Natural killer cell treated with Interleukin-12 subunit alpha and Interleukin-12 subunit beta and Interleukin-15 and Interleukin-18, amount 100 ng/mL, for 72 hours (primary cell): ENCODE measurements around the gene NUTM2E. TPM values are rescaled to one million over a fixed set of nuclear protein-coding genes. Genes with fewer than 3 reads are reported as not detected.
"Not testable (repeated sequence)": the region's sequence is repeated elsewhere in the genome, so short reads cannot be mapped to it uniquely, and the experiment has no call there.

ENCODE experiments used
- ATAC-seq, 2 donors: fragments of 150-1000 bp; cut with Tn5 transposase in 1 of 2; sonication (Bioruptor Pico), chemical (Tn5 transposase) in 1 of 2; 2 replicates each; pipeline ENCODE4 v1.10.0; 2021
- DNase-seq: peaks from one replicate; pipeline ENCODE4 v3.0.0; 2022; ENCODE audit warnings: low spot score
- H3K27ac Mint-ChIP-seq, 2 donors: 1 replicate in 1 of 2; 2 replicates in 1 of 2; pipeline ENCODE4 v1.8.0; 2022; ENCODE audit warnings: mixed read lengths in 2 of 2, mild to moderate bottlenecking in 1 of 2, moderate library complexity in 1 of 2
- H3K27me3 Mint-ChIP-seq, 2 donors: 1 replicate in 1 of 2; 2 replicates in 1 of 2; pipeline ENCODE4 v1.8.0; 2022; ENCODE audit warnings: mixed read lengths in 2 of 2
- H3K36me3 Mint-ChIP-seq: one replicate; pipeline ENCODE4 v1.8.0; 2022; ENCODE audit warnings: mixed read lengths
- H3K4me1 Mint-ChIP-seq, 2 donors: 1 replicate in 1 of 2; 2 replicates in 1 of 2; pipeline ENCODE4 v1.8.0; 2022; ENCODE audit warnings: low read depth in 2 of 2, mixed read lengths in 2 of 2, mild to moderate bottlenecking in 1 of 2
- H3K4me3 Mint-ChIP-seq: one replicate; pipeline ENCODE4 v1.8.0; 2022; ENCODE audit warnings: mixed read lengths
- H3K9me3 Mint-ChIP-seq: 2 replicates; pipeline ENCODE4 v1.8.0; 2022; ENCODE audit warnings: mixed read lengths
- total RNA-seq, 2 donors: library from RNA; stranded (reverse); gene quantifications; one replicate each; pipeline ENCODE4 v1.2.3, GENCODE V29; 2022

Gene NUTM2E, protein sequence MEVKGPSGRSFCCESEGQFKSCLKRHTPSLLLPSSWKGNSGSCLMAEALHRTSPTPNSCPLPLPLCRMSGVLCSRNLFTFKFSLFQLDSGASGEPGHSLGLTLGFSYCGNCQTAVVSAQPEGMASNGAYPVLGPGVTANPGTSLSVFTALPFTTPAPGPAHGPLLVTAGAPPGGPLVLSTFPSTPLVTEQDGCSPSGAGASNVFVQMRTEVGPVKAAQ (N-terminal part only)
- not detected for total RNA-seq

DNA sequence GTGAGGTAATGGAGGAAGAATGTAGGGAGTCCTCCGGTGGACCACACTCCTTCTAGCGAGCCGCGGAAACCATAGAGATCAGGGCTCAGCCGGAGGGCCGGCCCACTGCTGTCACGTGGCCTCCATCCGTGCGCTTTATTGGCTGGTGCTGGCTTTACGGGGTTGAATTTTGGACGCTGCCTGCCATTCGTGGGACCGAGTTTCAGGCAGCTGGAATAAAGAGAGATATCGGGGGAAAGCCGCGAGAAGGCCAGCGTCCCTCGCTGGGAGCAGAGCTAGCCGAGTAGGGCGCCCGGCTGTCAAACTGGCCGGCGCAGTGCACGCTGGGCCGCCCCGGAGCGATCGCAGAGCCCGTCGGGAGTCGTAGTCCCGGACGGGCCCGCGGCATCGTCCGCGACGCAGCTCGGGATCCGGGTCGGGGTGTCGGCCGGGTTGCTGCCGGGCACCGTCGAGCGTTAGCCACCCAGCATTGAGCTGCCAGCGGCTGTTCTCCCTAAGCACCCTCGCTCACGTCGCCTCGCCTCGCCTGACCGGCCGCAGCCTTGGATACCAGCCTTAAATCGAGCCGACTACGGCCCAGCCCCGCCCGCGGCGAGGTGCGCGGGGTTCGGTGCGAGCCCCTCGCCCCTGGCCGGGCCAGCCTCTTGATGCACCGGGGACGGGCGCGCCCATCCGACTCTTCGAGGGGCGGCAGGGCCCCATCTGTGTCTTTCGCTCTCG, at the start of gene NUTM2E:
Gene NUTM2E, plus strand, starts transcription at position 244 of the 720 bp plus-strand sequence. CDS start 15,002 bp downstream, outside the sequence.
- peak within 1 kb of the TSS; percentile 95 to 96 for H3K27ac Mint-ChIP-seq
- peak; percentile 97 for ATAC-seq
- H3K4me3 Mint-ChIP-seq, result peak within 1 kb of the TSS; percentile 89
- DNase-seq, result peak; percentile 78
- H3K9me3 Mint-ChIP-seq, H3K36me3 Mint-ChIP-seq, H3K27me3 Mint-ChIP-seq: not testable (repeated sequence)
- peaks cover 8 to 27% of the 10 kb centered on the region in 2 donors for H3K4me1 Mint-ChIP-seq

DNA sequence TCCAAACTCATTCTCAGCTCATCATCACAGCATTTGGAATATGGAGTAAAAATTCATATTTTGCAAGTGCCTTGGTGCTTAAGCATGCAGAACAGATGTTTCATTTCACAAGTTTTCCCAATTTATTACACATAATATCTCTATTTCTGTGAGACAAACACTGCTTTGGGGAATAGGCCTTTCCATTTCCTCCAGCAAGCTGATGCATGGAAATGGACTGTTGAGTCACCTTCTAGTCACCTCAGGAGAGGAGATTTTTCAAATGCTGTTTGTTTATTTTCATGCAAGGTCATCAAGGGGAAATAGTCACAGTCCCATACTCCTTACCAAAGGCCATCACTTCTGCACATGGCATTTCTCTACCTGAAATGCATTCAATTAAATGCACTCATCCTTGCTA, 48.5 kb upstream of the NUTM2E start:
- not testable (repeated sequence) for DNase-seq, ATAC-seq, H3K36me3 Mint-ChIP-seq, H3K27me3 Mint-ChIP-seq, H3K4me3 Mint-ChIP-seq, H3K4me1 Mint-ChIP-seq, H3K27ac Mint-ChIP-seq, H3K9me3 Mint-ChIP-seq

DNA sequence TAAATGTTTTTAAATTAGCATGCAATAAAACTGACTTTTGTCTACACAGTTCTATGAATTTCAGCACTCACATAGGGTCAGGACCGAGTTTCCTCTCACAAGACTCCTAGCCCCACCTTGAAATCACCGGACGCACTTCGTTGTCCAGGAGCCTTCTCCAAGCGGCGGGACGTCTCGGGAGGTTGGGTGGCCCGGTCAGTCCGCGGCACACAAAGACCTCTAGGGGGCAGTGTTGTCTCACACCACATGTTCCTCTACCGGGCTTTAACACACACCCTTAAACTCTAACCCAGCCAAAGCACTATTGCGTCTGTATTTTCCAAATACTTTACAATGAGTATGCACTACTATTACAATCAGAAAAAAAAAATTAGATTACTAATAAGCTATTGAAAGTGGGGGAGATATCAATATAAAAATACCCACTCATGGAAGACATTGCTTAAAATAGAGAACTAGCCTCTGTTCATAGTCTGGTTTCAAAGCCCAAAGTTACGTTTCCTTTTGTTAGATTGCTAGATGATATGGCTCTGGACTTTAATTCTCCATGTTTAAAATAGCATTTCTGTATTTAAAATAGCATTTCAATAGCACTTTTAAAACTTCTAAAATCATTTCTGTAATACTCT, 47.1 kb upstream of the NUTM2E start:
- DNase-seq (peak; percentile 70), ATAC-seq (peak; percentile 90)
- H3K4me3 Mint-ChIP-seq, H3K27me3 Mint-ChIP-seq, H3K36me3 Mint-ChIP-seq, H3K27ac Mint-ChIP-seq, H3K4me1 Mint-ChIP-seq, H3K9me3 Mint-ChIP-seq: not testable (repeated sequence)

DNA sequence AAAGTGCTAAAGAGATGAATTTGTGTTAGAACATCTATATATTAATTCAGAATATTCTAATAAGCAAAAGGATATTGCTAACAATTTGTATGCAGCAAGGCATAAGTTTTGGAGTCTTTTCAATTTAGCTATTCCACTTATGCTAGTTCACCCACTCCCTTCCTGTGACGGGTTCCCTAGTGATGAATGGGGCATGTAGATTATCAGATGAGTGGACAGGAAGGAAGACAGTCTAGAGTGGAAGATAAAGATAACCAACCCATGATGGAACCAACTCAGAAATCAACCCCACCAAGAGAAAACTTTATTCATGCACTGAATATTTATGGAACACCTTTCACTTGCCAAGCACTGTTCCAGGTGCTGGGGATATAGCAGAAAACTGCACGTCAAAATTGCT, 46.5 kb upstream of the NUTM2E start:
- H3K4me3 Mint-ChIP-seq, H3K27ac Mint-ChIP-seq, ATAC-seq, H3K4me1 Mint-ChIP-seq, DNase-seq, H3K27me3 Mint-ChIP-seq, H3K9me3 Mint-ChIP-seq, H3K36me3 Mint-ChIP-seq: not testable (repeated sequence)

DNA sequence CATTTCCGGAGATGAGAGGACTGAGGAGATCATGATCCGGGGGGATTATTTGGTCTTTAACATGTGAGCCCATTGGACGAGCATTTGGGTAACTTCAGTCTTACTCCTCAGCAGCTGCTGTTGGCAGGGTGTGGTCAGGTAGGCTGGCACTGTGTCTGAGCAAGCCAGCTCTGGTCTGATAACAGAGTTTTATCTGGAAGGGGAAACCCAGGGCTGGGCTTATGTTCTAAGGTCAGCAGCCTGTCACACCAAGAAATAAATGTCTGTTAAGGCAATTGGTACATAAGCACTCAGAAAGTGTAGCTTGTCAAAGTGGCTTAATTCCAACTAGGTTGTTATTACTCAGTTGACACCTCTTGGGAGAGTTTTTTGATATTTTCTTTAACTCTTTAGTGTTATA, 45.0 kb upstream of the NUTM2E start:
- H3K36me3 Mint-ChIP-seq, DNase-seq, H3K4me1 Mint-ChIP-seq, H3K27ac Mint-ChIP-seq, ATAC-seq, H3K4me3 Mint-ChIP-seq, H3K9me3 Mint-ChIP-seq, H3K27me3 Mint-ChIP-seq: not testable (repeated sequence)

DNA sequence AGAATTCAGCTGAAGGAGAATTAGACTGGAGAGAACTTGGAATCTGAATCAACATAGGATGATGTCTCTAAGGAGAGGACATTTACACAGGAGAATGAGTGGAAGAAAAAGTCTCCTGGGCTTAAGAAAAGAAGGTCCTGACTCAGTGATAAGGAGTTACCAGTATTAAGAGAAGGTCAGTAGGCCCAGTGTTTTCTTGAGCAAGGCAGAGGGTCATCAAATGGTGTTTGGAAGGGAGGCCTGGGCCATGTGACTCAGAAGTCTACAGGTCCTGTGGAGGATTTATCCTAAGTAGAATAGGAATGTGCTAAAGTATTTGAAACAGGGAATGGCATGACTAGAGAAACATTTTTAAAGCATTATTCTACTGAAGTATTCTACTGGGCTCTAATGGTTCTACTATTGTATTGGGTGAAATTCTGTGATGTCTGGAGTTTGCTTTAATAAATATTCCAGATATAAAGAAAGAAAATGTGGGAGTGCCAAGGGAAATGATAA, 39.0 kb upstream of the NUTM2E start:
- H3K36me3 Mint-ChIP-seq, H3K27ac Mint-ChIP-seq, DNase-seq, H3K27me3 Mint-ChIP-seq, ATAC-seq, H3K9me3 Mint-ChIP-seq, H3K4me3 Mint-ChIP-seq, H3K4me1 Mint-ChIP-seq: not testable (repeated sequence)

DNA sequence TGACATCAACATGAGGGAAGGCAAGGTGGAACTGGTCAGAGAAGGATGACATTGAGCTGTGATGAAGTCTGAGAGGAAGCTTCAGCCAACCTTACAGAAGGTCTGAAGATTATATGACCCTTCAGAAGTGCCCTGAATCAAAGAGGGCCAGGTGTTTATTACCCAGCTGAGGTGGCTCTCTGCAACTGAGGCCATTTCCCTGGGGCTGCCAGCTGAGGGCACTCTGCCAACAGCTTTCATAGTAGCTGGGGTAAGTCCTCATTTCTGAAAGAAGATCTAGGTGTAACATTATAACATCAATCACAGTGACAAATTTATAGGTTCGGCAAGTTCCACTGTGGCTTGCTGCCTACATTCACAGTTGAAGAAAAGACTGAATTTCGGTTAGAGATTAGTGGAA, 37.2 kb upstream of the NUTM2E start:
- not testable (repeated sequence) for H3K9me3 Mint-ChIP-seq, H3K4me1 Mint-ChIP-seq, H3K27ac Mint-ChIP-seq, ATAC-seq, H3K27me3 Mint-ChIP-seq, DNase-seq, H3K4me3 Mint-ChIP-seq, H3K36me3 Mint-ChIP-seq

DNA sequence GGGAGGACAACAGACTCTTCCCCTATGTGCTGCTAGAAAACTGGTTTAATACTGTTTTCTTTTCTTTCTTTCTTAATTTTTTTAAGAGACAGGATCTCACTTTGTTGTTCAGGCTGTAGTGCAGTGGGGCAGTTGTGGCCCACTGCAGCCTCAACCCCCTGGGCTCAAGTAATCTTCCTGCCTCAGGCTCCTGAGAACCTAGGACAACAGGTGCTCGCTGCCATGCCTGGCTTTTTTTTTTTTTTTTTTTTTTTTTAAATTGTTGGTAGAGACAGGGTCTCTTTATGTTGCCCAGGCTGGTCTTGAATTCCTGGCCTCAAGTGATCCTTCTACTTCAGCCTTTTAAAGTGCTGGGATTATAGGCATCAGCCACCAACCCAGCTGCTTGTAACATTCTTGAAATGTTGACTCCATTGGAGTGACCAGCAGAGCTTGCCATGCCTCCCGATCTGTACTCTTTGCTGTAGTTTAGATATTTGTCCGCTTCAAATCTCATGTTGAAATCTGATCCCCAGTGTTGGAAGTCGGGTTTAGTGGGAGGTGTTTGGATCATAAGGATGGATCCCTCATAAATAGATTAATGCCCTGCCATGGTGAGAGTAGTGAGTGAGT, 34.5 kb upstream of the NUTM2E start:
- not testable (repeated sequence) for H3K36me3 Mint-ChIP-seq, H3K4me3 Mint-ChIP-seq, H3K27me3 Mint-ChIP-seq, H3K4me1 Mint-ChIP-seq, ATAC-seq, DNase-seq, H3K27ac Mint-ChIP-seq, H3K9me3 Mint-ChIP-seq

DNA sequence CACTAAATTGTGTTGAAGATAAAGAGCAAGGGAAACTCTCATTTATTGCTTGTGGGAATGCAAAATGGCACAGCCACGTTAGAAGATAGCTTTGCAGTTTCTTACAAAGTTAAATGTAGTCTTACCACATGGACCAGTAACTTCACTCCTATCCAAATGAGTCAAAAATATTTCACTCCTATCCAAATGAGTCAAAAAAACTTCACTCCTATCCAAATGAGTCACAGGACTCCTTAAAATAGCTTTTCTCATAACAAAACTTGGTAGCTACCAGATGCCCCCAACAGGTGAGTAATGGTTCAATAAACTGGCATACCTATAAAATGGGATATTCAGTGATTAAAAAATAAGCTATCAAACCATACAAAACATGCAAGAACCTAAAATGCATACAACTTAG, 27.2 kb upstream of the NUTM2E start:
- H3K4me3 Mint-ChIP-seq, result peak overlapping the region; percentile 47
- ATAC-seq, result peak in 1 of 2 donors; percentile 81
- H3K4me1 Mint-ChIP-seq, H3K36me3 Mint-ChIP-seq, DNase-seq, H3K9me3 Mint-ChIP-seq, H3K27me3 Mint-ChIP-seq: not testable (repeated sequence)
- H3K27ac Mint-ChIP-seq, result peak overlapping the region in 1 of 2 donors; percentile 75

DNA sequence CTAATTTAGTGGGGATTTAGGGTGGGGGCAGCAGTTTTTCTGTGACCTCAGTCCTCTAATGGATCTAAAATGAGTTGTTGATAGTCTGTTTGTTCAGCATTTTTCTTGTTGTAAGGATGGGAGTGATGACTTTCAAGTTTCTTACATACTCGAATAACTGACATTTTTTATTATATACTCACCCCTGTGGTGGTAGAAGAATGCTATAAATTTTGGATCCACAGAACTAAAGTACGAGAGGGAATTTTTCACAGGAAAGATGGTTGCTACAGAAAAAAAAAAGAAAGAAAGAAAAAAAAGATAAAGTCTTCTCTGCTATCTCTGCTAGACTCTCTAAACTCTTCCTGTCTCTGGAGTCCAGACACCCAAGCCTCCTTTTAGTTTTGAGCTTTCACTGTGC, 20.7 kb upstream of the NUTM2E start:
- H3K4me3 Mint-ChIP-seq, H3K27ac Mint-ChIP-seq, ATAC-seq, H3K4me1 Mint-ChIP-seq, H3K27me3 Mint-ChIP-seq, DNase-seq, H3K9me3 Mint-ChIP-seq, H3K36me3 Mint-ChIP-seq: not testable (repeated sequence)

DNA sequence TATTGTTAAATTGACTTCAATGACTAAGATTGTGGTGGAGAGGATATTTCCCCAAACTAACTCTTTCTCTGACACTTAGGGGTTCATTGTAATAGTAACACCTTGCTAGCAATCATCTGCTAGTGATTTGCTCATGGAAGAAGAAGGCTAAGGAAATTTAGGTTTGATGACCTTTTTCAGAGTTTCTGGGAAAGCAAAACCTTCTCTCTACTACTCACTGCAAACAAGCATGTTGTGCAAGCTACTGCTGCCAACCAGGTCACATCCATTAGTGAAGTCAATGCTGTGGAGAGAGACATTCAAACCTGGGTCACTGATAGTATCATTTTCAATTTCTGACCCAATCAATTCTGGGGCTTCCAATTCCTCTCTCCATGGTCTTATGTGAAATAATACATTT, 14.6 kb upstream of the NUTM2E start:
- H3K4me1 Mint-ChIP-seq, result peaks cover 5 to 17% of the 10 kb centered on the region in 2 donors
- ATAC-seq, result peak in 1 of 2 donors; percentile 48
- not testable (repeated sequence) for DNase-seq, H3K9me3 Mint-ChIP-seq, H3K27me3 Mint-ChIP-seq, H3K36me3 Mint-ChIP-seq, H3K27ac Mint-ChIP-seq, H3K4me3 Mint-ChIP-seq

DNA sequence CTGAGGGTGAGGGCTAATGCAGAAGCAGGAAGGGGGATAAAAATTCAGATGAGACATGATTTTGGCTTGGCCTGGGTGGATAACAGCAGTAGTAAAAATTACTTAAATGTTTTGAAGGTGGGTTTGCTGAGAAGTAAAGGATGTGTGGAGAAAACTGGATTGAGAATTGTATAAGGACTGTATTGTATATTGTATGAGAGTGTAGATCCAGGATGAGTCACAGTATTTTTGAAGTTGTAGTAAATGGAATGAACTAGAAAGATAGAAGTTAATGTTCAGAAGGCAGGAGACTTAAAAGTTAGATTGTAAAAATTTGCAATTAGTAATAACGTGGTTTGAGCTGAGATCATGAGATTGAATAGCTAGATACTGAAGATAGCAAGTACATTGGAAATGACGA, 10.2 kb upstream of the NUTM2E start:
- DNase-seq, H3K9me3 Mint-ChIP-seq, H3K27ac Mint-ChIP-seq, H3K4me3 Mint-ChIP-seq, ATAC-seq, H3K27me3 Mint-ChIP-seq: not testable (repeated sequence)
- H3K36me3 Mint-ChIP-seq, result peaks cover 16% of the 10 kb centered on the region
- peaks cover 8 to 27% of the 10 kb centered on the region in 2 donors for H3K4me1 Mint-ChIP-seq

DNA sequence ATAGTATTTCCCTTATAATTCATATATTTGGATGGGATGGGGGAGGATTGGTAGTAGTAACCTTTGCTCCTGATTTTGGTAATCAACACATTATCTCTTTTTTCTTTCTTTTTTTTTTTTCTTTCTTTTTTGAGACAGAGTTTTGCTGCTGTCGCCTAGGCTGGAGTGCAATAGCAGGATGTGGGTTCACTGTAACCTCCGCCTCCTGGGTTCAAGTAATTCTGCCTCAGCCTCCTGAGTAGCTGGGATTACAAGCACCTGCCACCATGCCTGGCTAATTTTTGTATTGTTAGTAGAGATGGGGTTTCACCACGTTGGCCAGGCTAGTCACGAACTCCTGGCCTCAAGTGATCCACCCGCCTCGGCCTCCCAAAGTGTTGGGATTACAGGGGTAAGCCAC, 3.2 kb upstream of the NUTM2E start:
- Mint-ChIP-seq H3K4me3 (peak overlapping the region; percentile 82), H3K27ac (peak overlapping the region; percentile 88 to 95), H3K4me1 (peaks cover 8 to 30% of the 10 kb centered on the region in 2 donors)
- H3K9me3 Mint-ChIP-seq, DNase-seq, ATAC-seq, H3K36me3 Mint-ChIP-seq, H3K27me3 Mint-ChIP-seq: not testable (repeated sequence)

DNA sequence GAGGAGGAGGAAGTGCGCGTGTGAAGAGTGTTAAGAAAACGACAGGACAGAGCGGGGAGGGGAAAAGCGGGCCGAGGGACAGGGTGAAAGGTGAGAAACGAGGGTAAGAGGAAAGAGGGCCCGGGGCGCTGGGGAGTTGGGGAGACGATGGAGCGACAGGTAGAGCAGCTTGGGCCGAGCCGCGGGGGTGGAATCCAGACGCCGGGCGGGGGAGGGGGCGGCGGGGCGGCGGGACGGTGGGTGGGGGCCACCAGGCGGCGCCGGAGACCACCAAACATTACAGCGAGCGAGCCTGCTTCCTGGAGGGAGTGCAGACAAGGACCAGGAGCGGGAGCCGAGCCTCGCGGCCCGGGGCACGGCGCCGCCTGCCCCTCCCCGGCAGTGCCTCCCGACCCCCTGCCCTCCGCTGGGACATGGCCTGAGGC, 940 bp upstream of the NUTM2E start:
- DNase-seq, H3K36me3 Mint-ChIP-seq, H3K27me3 Mint-ChIP-seq, H3K9me3 Mint-ChIP-seq: not testable (repeated sequence)
- ATAC-seq, result peak; percentile 8 to 32
- Mint-ChIP-seq H3K4me3 (peak overlapping the region; percentile 89), H3K27ac (peak overlapping the region; percentile 95 to 96), H3K4me1 (peaks cover 8 to 27% of the 10 kb centered on the region in 2 donors)
